Skeletal muscle cell (primary cell): Measurements from ENCODE around the gene DNM3.

ENCODE experiments used
- DNase-seq: peaks from one replicate; pipeline ENCODE4 v3.0.0-alpha.2; 2010; ENCODE audit warnings: low read depth
- H3K4me3 ChIP-seq: 2 replicates; pipeline ENCODE4 v1.5.1; 2011; ENCODE audit warnings: low read depth, mild to moderate bottlenecking, control low read depth, low read length, moderate library complexity

Gene DNM3

DNA sequence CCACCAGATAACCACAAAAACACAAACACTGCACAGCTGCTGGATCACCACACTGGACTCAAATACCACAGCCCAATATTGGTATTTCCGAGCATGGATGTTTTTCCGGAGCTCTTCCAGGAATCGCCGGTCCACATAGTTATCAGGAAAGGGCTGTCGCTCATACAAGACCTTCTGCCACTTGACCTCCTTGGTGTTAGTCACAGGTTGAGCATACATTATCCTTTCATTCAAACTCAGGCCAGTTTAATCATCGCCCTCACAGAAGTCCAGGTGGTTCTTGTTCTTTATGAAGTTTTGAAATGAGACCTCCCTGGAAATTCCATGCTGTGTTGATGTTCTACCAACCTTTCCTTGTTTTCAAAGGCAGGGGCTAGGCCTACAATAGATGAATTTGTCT lies 601.1 kb downstream of the DNM3 start:
- no peak overlapping the region for H3K4me3 ChIP-seq
- DNase-seq: no peak

DNA sequence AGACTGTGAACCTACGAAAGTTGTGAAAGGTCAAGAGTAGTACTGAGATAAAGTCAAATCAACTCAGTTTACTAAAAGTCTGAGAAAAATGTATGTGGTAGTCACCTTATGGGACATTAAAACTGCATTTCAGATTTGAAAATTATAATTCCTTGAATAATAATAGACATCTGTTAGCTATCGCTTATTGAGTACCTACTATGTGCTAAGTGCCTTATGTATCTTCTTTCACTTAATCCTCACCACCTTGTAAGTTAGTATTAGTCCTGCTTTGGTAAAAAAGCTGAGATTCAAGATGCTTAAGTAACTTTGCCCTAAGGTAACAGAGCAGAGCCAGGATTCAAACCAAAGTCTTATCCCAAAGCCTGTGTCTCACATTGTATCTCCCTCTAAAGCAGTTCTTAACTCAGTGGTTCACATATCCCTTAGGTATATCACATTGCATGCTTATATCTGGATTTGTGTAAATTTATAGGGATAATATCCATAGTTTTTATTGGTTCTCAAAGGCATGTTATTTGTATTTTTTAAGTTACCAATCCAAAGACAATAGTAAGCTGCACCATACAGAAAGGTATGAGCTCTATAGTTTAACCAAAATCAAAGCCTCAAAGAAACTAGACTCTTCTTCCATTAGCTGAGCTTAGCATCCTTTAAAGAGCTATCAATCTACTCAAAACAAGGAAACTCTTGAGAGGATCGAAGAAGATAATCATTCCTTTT lies 601.7 kb downstream of the DNM3 start:
- peak overlapping the region; percentile 85 for H3K4me3 ChIP-seq
- no peak for DNase-seq

DNA sequence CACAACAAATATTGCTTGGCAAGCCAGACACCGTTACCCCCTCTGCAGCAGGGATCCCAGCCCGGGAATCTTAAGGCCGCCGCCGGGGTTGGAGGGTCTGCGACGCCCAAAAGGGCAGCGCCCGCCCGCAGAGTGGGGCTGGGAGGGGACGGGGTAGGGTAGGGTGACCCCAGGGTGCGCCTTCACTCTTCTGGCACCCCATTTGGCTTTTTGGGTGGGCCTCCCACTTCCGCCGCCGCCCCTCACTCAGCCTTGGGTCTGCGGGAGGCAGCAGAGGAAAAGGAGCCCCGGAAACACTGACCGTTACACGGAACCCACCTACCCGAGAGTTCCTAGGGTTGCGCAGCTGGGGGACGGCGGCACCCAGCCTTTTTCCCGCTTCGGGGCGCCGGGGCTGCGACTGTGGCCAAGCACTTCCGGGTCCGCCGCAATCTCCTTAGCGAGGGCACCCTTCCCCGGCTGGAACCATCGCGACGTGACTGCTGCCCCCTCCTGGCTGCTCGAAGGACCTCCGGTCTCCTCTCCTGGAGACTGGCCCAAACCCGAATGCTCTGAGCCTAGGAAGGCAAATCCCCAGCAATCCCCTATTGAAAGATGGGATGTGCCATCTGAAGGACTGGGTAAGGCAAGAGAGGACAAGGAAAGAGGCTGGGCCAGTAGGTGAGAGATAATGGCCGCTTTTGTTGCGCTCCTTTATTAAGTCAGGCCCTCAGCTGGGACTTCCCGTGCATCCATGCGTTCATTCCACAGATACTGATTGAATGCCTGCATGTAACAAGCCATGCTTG lies 602.6 kb downstream of the DNM3 start, which contains the start of gene PIGC:
TSS of gene PIGC (minus strand) at position 404 of the 788 bp plus-strand sequence. CDS start 1,447 bp downstream, outside the sequence.
- H3K4me3 ChIP-seq: peak within 1 kb of the TSS; percentile 85
- peak; percentile 37 for DNase-seq

DNA sequence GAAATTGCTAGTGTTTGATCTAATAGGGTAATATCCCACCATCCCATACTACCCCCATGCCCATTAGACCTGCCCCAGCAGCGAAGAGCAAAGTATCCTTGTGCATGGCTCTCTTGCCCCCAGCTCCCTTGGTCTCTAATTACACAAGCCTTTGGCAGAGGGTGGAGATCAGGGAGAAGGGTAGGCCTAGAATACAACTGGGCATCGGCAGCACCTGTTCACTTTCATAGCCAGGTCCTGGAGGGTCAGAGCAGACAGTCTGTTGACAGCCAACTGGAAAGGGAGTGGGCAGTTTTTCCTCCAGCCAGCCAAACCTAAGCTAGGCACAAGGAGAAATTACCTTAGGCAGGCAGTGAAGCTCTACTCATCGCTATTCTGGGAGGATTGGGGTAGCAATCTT lies 605.2 kb downstream of the DNM3 start:
- DNase-seq: no peak
- no peak overlapping the region for H3K4me3 ChIP-seq

DNA sequence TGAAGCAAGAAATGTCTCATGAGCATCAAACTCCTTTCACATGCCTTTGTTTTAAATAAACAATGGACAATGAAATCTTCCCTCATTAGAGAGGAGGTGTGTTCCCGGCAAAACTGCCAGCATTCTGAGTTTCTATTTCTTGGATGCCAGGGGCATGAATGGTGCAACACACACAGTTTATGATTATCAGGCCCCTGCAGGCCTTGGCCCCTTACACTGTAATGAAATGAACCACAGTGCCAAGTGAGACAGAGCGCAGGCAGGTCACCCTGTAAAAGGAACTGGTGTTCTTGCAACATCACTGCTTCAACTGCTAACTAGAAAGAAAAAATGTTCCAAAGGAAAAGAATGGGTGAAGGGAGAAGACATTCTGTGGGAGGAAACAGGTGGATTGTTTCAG lies 606.3 kb downstream of the DNM3 start:
- no peak overlapping the region for H3K4me3 ChIP-seq
- DNase-seq: no peak

DNA sequence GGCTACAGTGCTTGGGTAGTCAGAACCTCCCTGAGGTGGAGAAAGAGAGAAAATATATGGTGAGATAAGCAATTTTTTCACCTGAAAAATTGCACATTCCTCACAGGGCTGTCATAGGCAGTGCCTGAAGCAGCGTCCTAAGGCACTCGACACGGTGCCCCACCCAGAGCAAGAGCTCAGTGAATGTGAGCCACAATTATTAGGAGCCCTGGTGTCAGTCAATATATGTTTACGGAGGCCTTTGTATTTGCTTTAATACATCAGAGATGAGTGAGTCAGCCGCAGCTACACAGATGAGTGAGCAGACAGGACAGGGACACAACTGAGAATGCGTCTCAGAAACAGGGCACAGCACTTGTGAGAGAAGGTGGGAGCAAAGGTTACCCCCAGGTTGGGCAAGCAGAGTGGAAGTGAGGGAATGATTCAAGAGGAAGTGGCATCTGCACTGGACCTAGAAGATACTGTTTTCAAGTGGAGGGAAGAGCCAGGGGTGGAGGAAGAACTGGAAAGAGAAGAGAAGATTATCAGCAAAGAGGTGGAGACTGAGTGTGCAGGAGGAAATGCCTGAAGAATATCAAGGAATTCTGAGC lies 607.8 kb downstream of the DNM3 start:
- no peak for DNase-seq
- no peak overlapping the region for H3K4me3 ChIP-seq

DNA sequence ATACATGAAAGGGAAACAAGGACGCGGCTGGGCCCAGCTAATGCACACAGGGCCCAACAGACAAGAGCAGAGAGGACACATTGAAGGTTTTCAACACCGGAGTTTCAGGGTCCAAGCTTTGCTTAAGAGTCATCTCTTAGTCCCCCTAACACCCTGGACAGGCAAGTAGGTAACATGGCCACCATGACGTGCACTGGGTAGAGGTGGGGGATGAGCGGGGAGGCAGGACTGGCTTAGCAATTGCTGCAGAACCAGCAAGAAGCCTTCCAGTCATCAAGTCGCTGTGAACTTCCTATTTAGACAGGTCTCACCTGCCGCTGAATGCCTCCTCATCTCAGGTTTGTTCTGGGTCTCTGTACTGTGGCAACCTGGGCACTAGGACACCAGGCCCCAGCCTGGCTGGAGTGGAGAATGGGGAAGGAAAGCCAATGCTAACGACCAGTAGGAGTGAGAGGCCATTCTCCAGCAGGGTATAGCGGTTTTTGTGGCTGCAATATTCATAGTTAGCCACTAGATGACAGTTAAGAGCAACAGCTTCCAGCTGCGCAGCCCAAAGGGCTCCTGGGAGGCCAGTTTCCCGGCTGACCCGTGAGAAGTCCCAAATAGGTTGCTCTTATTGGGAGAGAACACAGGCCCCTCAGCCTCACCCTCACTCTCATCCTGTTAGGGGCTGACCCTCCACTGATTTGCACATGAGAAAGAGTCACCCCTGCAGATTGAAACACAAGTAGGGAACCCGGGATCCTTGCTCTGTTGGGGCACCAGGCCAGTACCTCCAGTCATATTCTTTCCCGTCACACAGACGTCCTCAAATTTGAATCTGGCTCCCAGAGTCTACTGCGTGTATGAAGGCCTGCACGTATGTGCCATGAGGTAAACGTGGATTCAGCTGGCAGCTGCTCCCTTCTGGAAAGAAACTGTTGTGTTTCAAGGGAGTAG lies 608.6 kb downstream of the DNM3 start:
- DNase-seq: no peak
- no peak overlapping the region for H3K4me3 ChIP-seq

DNA sequence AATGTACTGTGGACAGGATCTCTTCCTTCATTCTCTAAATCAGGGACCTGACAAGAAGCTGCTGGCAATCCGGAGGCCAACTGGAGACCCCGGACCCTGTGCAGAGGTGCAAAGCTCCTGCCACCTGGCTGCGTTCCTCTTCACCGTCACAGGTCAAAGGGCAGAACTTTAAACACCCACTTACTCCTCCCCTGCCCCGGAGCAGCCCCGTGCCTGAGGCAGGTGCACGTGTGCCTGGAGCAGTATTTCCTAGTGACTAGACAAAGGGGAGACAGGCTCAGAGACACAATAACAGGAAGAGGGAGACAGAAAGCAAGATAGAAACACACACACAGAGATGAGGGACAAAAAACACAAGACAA lies 609.2 kb downstream of the DNM3 start:
- no peak overlapping the region for H3K4me3 ChIP-seq
- DNase-seq: no peak

DNA sequence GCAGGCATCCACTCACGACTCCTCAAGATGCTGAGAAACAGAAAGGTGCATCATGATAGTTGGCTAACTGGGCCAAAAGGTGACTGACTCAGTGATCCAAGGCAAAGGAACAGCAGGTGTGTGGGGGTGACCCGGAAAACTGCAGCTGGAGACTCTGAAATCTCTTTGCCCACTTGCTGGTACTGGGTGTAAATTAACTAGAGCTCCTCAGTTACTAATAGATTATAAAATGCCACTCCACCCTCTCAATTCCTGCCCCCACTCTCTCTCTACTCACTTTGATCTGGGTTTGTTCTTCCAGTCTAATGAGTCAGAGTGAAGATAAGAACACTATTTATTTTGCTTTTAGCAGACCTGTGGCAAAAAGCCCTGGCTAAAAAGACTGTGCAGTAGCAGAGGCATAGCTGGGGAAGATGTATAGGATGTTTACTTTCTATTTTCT lies 609.7 kb downstream of the DNM3 start:
- DNase-seq: no peak
- no peak overlapping the region for H3K4me3 ChIP-seq

DNA sequence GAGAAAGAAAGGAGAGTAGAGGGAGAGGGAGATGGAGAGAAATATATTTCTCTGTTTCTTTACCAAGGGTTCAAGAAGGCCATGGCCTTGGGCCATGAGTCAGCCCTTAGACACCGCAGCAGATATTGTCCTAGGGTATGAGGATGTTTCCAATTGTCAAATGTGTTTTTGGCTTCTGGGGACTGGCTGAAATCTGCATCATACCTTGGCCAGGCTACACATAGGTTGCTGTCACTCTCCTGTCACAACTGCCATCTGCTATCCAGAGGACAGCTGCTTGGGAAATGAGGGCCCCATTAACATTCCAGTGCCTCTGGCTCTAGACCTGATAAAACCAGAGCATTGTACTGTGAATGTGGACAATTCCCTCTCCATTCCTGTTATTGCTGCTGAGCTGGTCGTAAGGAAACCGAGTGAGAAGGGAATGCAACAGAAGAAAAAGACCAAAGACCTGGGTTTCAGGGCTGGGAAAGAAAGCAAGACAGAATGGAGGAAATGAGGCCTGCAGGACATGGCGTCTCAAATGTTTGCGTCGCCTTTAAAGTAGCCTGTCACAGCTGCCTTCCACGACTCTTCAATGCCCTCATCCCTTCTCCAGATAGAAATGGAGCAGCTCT lies 611.3 kb downstream of the DNM3 start:
- H3K4me3 ChIP-seq: no peak overlapping the region
- no peak for DNase-seq

DNA sequence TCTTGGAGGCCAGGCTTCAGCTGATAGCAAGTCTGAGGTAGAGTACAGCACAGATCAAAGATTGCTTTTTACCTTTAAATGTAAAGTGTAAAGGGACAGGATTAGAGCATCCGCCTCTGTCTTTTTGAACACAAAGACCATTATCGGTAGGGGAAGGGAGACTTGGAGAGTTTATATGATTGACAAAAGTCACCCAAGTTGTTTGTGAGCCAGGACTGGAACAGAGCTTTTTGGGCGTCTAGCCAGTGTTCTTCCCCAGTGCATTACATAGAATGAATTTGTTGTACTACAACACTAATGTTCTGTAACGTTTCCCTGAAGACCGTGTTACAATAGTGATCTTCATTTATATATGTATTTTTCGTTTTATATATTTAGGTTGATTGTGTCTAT lies 611.9 kb downstream of the DNM3 start:
- DNase-seq: no peak
- no peak overlapping the region for H3K4me3 ChIP-seq

DNA sequence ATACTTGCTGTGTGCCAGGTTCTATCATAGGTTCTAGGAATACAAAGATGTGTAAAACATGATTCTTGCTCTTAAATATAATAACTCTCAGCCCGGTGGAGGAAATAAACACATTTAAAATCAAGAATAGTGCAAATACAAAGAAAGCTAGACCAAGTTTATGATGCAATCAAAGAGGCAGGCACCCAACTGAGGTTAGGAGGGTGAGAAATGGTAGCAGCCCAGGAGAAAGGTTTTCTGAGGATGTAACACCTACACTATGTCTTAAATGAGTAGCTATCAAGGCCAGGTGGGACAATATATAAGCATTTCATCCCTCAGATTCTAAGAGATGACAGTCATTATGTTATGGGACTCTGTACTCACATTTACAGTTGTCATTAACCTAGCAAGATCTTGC lies 612.3 kb downstream of the DNM3 start:
- H3K4me3 ChIP-seq: no peak overlapping the region
- DNase-seq: no peak

DNA sequence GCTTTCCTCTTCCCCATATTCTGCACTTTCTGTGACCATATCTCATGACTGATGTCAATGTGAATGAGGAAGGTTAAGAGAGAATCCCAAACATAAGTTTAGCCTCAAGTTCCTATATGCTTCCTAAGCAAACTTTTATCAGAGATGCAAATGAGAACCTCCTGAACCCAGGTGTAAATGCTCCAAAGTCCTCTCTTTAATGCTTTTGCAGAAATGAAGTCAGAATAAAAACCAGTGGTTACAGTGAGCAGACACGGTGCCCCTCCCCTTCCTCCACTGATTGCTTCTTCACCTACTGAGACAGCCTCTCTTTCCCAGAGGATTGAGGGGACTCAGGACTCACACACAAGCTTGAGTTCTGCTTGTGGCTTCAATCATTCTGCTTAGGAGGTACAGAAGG lies 614.2 kb downstream of the DNM3 start:
- DNase-seq: no peak
- no peak overlapping the region for H3K4me3 ChIP-seq

DNA sequence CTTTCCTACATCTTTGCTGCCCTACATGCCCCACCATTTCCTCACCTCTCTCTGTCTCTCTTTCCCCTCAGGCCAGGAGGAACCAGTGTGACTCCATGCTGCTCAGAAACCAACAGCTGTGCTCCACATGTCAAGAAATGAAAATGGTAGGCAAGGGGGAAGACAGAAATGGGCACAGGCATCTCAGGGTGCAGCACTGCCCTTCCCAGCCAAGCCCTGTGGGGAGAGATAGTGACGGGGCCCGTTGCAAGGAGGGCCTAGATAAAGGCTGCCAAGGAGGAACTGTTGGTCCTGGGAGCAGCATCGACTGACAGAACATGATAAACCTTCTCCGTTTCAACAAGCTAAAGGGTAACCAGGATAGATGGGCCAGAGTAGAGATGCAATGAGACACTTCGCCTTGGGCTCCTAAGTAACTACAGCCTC lies 615.1 kb downstream of the DNM3 start:
- no peak for DNase-seq
- H3K4me3 ChIP-seq: no peak overlapping the region

DNA sequence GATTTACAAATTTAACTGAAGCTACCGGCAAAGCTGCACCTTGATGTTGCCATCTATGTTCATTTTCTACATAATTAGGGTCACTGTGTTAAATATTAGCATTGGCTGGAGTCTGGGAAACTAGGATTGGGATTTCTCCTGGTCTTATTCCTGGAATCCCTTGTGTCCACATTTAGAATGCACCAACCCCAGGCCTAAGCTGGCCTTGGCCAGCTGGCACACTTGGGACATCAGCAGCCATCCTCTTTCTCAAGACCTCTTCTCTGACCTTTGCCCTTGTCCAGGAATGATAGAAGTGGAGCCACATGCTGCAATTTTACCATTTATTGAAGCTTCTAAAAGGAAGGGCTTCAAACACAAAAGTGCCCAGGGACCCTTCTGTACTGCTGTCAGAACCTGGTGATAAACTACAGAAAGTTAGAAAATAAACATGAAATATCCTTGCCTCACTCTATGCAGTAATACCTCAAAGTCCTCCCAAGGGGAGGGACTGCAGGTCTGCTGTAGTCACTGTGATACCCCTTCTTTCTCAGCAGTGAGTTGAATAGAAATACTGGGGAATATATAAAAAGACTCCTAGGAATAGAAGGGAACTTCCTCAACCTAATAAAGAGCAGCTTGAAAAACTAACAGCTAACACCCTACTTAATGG lies 616.3 kb downstream of the DNM3 start:
- H3K4me3 ChIP-seq: no peak overlapping the region
- no peak for DNase-seq

DNA sequence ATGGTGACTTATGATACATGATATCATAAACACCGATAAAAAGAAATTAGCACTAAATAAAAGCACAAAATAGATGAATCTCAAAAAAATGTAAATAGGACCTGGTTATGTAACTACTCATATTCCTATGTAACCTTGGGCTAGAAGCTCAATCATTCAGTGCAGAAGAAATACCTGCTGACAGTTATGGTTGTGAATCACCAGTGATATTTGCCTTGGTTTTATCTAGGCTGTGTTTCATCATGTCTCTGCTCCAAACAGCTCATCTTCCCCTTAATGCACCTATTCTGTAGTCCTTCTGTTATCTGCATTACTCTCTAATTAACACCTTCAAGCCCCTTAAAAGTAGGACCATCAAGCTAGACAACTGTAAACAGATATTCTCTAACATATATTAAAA lies 618.9 kb downstream of the DNM3 start:
- DNase-seq: no peak
- H3K4me3 ChIP-seq: no peak overlapping the region

DNA sequence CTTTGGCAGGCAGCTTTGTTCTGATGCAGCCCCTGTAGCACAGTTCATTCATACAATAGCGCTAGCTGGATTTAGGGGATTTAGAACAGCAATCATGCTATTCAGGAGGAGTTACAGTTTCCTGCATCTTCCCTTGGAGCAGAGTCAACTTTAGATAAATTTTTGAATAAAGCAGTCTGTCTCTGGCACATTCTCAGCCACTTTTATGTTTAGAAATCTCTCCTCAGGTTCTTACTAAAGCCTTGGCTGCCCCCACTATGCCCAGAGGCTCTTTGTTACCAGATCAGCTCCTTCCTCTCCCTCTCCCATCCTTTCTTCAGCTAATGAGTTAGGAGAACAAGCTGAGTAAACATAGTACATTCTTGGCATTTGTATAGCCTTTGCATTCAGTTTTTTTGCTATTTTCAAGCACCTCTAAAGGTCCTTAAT lies 619.6 kb downstream of the DNM3 start:
- no peak overlapping the region for H3K4me3 ChIP-seq
- DNase-seq: no peak
